H1 (cell line): ENCODE results near the gene RHEB. TPM values are rescaled to one million over a fixed set of nuclear protein-coding genes. Genes with fewer than 3 reads are reported as not detected.

Experiments used
- CTCF ChIA-PET: fragments of 300-600 bp; sonication (Branson Sonifier 250); formaldehyde crosslinking; loops from one replicate; lab custom pipeline; 2021; ENCODE audit not compliant: partially characterized antibody; lab: Charles Lee
- POLR2A ChIA-PET: fragments of 300-600 bp; sonication (Branson Sonifier 250); formaldehyde crosslinking; loops from one replicate; lab custom pipeline; 2021; ENCODE audit warnings: inconsistent platforms; ENCODE audit not compliant: partially characterized antibody; lab: Charles Lee
- DNase-seq, 2 experiments: peaks; one replicate each; pipeline versions ENCODE4 v3.0.0 to v3.0.0-alpha.2; 2010 to 2022; ENCODE audit warnings: low spot score in 2 of 2, low read depth in 1 of 2, mixed read lengths in 1 of 2
- FAIRE-seq: peaks from 2 replicates; lab custom pipeline; 2011; peaks lifted over from hg19 to GRCh38; lab: Jason Lieb, UNC
- H2AFZ ChIP-seq: 2 replicates; pipeline ENCODE4 v1.8.1; 2012; ENCODE audit warnings: low read length, inconsistent platforms
- H2AK5ac ChIP-seq: 2 replicates; pipeline ENCODE4 v1.6.1; 2013; ENCODE audit warnings: low read depth, low read length
- H2BK120ac ChIP-seq: replicated peaks from 2 replicates; pipeline ENCODE3; 2013; ENCODE audit warnings: low read depth, low read length, inconsistent platforms
- H2BK12ac ChIP-seq: 2 replicates; pipeline ENCODE4 v1.6.1; 2013; ENCODE audit warnings: low read depth, low read length
- H2BK15ac ChIP-seq: 2 replicates; pipeline ENCODE4 v1.6.1; 2013; ENCODE audit warnings: low read length
- H2BK20ac ChIP-seq: 2 replicates; pipeline ENCODE4 v1.6.1; 2013; ENCODE audit warnings: low read length
- H2BK5ac ChIP-seq: 2 replicates; pipeline ENCODE4 v1.6.1; 2013; ENCODE audit warnings: low read depth, low read length
- H3K14ac ChIP-seq: 2 replicates; pipeline ENCODE4 v1.6.1; 2013; ENCODE audit warnings: inconsistent platforms; ENCODE audit not compliant: insufficient read length
- H3K18ac ChIP-seq: 2 replicates; pipeline ENCODE4 v1.6.1; 2013; ENCODE audit warnings: low read length; ENCODE audit errors: extremely low read depth
- H3K23ac ChIP-seq: 2 replicates; pipeline ENCODE4 v1.6.1; 2013; ENCODE audit warnings: inconsistent platforms; ENCODE audit not compliant: insufficient read length
- H3K23me2 ChIP-seq: 2 replicates; pipeline ENCODE4 v1.6.1; 2013; ENCODE audit warnings: low read depth, low read length
- H3K27ac ChIP-seq: 2 replicates; pipeline ENCODE4 v1.6.1; 2011; ENCODE audit warnings: low read depth, low read length, inconsistent platforms
- H3K27me3 ChIP-seq, 4 experiments: replicated peaks in 1 of 4; 1 replicate in 1 of 4; 2 replicates in 3 of 4; pipeline versions ENCODE4 v1.6.1 to v1.8.1; 2011 to 2013; ENCODE audit warnings: low read length in 3 of 4, mild to moderate bottlenecking in 3 of 4, inconsistent platforms in 2 of 4, mixed read lengths in 2 of 4, moderate library complexity in 1 of 4; ENCODE audit not compliant: control insufficient read depth in 3 of 4, insufficient read depth in 3 of 4; ENCODE audit errors: extremely low read depth in 1 of 4
- H3K36me3 ChIP-seq, 4 experiments: 2 replicates each; pipeline versions ENCODE4 v1.6.1 to v1.8.1; 2011 to 2013; ENCODE audit warnings: mild to moderate bottlenecking in 4 of 4, low read length in 3 of 4, moderate library complexity in 2 of 4, control low read depth in 1 of 4, inconsistent platforms in 1 of 4; ENCODE audit not compliant: insufficient read depth in 4 of 4, control insufficient read depth in 2 of 4
- H3K4ac ChIP-seq: replicated peaks from 2 replicates; pipeline ENCODE3; 2013; ENCODE audit warnings: low read length, low read depth, mixed read lengths, inconsistent platforms; ENCODE audit not compliant: insufficient read length
- H3K4me1 ChIP-seq, 4 experiments: replicated peaks in 1 of 4; 1 replicate in 1 of 4; 2 replicates in 3 of 4; pipeline versions ENCODE4 v1.6.1 to v1.8.1; 2011 to 2013; ENCODE audit warnings: low read length in 3 of 4, inconsistent platforms in 2 of 4, mixed read lengths in 1 of 4; ENCODE audit not compliant: insufficient read depth in 4 of 4, control insufficient read depth in 3 of 4
- H3K4me2 ChIP-seq, 2 experiments: 2 replicates each; pipeline versions ENCODE4 v1.6.1 to v1.8.1; 2011 to 2013; ENCODE audit warnings: low read depth in 2 of 2, low read length in 2 of 2, control low read depth in 1 of 2, inconsistent platforms in 1 of 2, mild to moderate bottlenecking in 1 of 2; ENCODE audit not compliant: insufficient read depth in 1 of 2
- H3K4me3 ChIP-seq, 4 experiments: fragments of 200-600, 300-600 bp in 1 of 4; sonication (generic), shearing (Covaris generic), sonication (Bioruptor Twin) in 1 of 4; 2 replicates each; pipeline versions ENCODE4 v1.5.1 to v1.8.1; 2011 to 2016; ENCODE audit warnings: low read length in 4 of 4, low read depth in 3 of 4, control low read depth in 2 of 4, inconsistent platforms in 2 of 4, mild to moderate bottlenecking in 2 of 4, mixed read lengths in 1 of 4, moderate library complexity in 1 of 4; ENCODE audit not compliant: insufficient read depth in 2 of 4; ENCODE audit errors: extremely low read depth in 1 of 4
- H3K56ac ChIP-seq: replicated peaks from 2 replicates; pipeline ENCODE3; 2013; ENCODE audit warnings: low read depth, mild to moderate bottlenecking, mixed read lengths, low read length, inconsistent platforms; ENCODE audit not compliant: insufficient read length
- H3K79me1 ChIP-seq: 2 replicates; pipeline ENCODE4 v1.6.1; 2013; ENCODE audit warnings: low read depth, low read length, control low read depth
- H3K79me2 ChIP-seq, 2 experiments: 2 replicates each; pipeline versions ENCODE4 v1.6.1 to v1.8.1; 2012 to 2013; ENCODE audit warnings: low read length in 2 of 2, mild to moderate bottlenecking in 2 of 2, inconsistent platforms in 1 of 2; ENCODE audit not compliant: insufficient read depth in 2 of 2, control insufficient read depth in 1 of 2
- H3K9ac ChIP-seq, 4 experiments: replicated peaks in 1 of 4; 1 replicate in 1 of 4; 2 replicates in 3 of 4; pipeline versions ENCODE4 v1.6.1 to v1.8.1; 2011 to 2013; ENCODE audit warnings: low read depth in 3 of 4, low read length in 3 of 4, control low read depth in 2 of 4, mild to moderate bottlenecking in 2 of 4, moderate library complexity in 2 of 4, inconsistent platforms in 1 of 4; ENCODE audit errors: extremely low read depth in 1 of 4
- H3K9me3 ChIP-seq, 2 experiments: 2 replicates each; pipeline versions ENCODE4 v1.6.1 to v1.8.1; 2012 to 2013; ENCODE audit warnings: mild to moderate bottlenecking in 2 of 2, moderate library complexity in 2 of 2, control low read depth in 1 of 2, inconsistent platforms in 1 of 2, low read depth in 1 of 2, low read length in 1 of 2, mixed read lengths in 1 of 2; ENCODE audit not compliant: insufficient read depth in 2 of 2
- H4K20me1 ChIP-seq, 2 experiments: replicated peaks in 1 of 2; 2 replicates each; pipeline versions ENCODE3 to v1.8.1; 2011 to 2013; ENCODE audit warnings: inconsistent platforms in 2 of 2, low read length in 2 of 2, mild to moderate bottlenecking in 1 of 2; ENCODE audit not compliant: insufficient read depth in 2 of 2, control insufficient read depth in 1 of 2
- H4K5ac ChIP-seq: 2 replicates; pipeline ENCODE4 v1.6.1; 2013; ENCODE audit warnings: low read length, low read depth, mixed read lengths, inconsistent platforms; ENCODE audit not compliant: insufficient read length
- H4K8ac ChIP-seq: 2 replicates; pipeline ENCODE4 v1.8.0; 2013; ENCODE audit warnings: mild to moderate bottlenecking, moderate library complexity, low read length, inconsistent platforms; ENCODE audit not compliant: insufficient read depth; ENCODE audit errors: extremely low read depth
- H4K91ac ChIP-seq: replicated peaks from 2 replicates; pipeline ENCODE3; 2013; ENCODE audit warnings: low read length, mixed read lengths, inconsistent platforms; ENCODE audit not compliant: insufficient read length
- BACH1 ChIP-seq: IDR thresholded peaks from 2 replicates; pipeline ENCODE4 v1.6.1; 2012; ENCODE audit warnings: low read length, improper control_type of control experiment
- WGBS, 2 experiments: shearing (Covaris generic) in 1 of 2; methylation state at CpG; one replicate each; pipeline versions ENCODE4 v1.1.6 to v1.1.7; 2013 to 2015; ENCODE audit warnings: low lambda C conversion rate in 2 of 2, mixed read lengths in 2 of 2, inconsistent platforms in 1 of 2, low coverage in 1 of 2, missing lambda C conversion rate in 1 of 2; ENCODE audit not compliant: insufficient replicate concordance in 2 of 2, insufficient coverage in 1 of 2, insufficient read length in 1 of 2; ENCODE audit errors: extremely low coverage in 1 of 2, missing lambda C conversion rate in 1 of 2; 5-methylcytosine and 5-hydroxymethylcytosine counted together
- polyA plus RNA-seq, 7 experiments: library from polyadenylated mRNA; depleted of rRNA in 3 of 7; stranded (reverse) in 5 of 7; unstranded in 2 of 7; fragments of >200 nt in 5 of 7; fragments of 200-250 nt in 2 of 7; gene quantifications; 1 replicate in 5 of 7; 2 replicates in 1 of 7; 4 replicates in 1 of 7; pipeline versions ENCODE4 v1.2.1 to v1.2.3, GENCODE V29; 2011 to 2013; ENCODE audit warnings: missing spikeins in 2 of 7, mixed read lengths in 2 of 7
- total RNA-seq: library from RNA; stranded (reverse); fragmentation: NEBNext Ultra II Directional; extraction: Animal tissue kit (Norgen Biotek cat#: 25700); gene quantifications from 2 replicates; pipeline ENCODE4 v1.2.1, GENCODE V29; 2021

Gene RHEB
- total and polyA plus RNA-seq, 2 of the 8 experiments (the other 6 are each of a cell fraction or from before 2014, with no cell fraction given) = 60.8 to 132 TPM

- DNase-seq (no peak), FAIRE-seq (no peak)
- Histone ChIP-seq H3K27ac (no peak overlapping the region), H2BK5ac (no peak overlapping the region), H3K4me3 (no peak overlapping the region), H2AFZ (no peak overlapping the region), H3K14ac (no peak overlapping the region), H3K36me3 (peaks cover 11 to 54% (median 34%) of the 10 kb centered on the region in 4 experiments), H2BK120ac (no peak overlapping the region), H3K4me2 (no peak overlapping the region), H3K27me3 (no peaks in the 10 kb centered on the region), H3K23ac (no peak overlapping the region), H4K8ac (no peak overlapping the region), H3K18ac (no peak overlapping the region), H4K91ac (no peak overlapping the region), H2BK20ac (no peak overlapping the region), H3K9ac (no peak overlapping the region), H2AK5ac (no peak overlapping the region), H3K4ac (no peak overlapping the region), H3K56ac (no peak overlapping the region), H3K79me1 (peaks cover 8% of the 10 kb centered on the region; the same call in 1 of the 2 replicates), H4K20me1 (peaks cover 4 to 8% of the 10 kb centered on the region in 2 experiments), H3K9me3 (no peaks in the 10 kb centered on the region), H3K4me1 (no peaks in the 10 kb centered on the region), H3K79me2 (peaks cover 0 to 67% of the 10 kb centered on the region in 2 experiments; a peak in 2 of 4 replicates), H2BK12ac (no peak overlapping the region), H3K23me2 (no peaks in the 10 kb centered on the region), H2BK15ac (no peak overlapping the region), H4K5ac (no peak overlapping the region)
- 91% methylated on average over 3 of the region's 3 CpGs; no CpG with 5 or more reads in 1 of the 2 experiments for WGBS, 2 experiments
- ChIA-PET POLR2A (interaction anchor here (1.3 kb wide), 1 partner anchor 25 kb away, joined by 3 read pairs; no protein-coding TSS in a partner anchor), CTCF (interaction anchor here (0.6 to 1.1 kb wide), 3 partner anchors 52 to 129 kb away, joined by 3 to 4 read pairs (median 3); no protein-coding TSS in a partner anchor)
- TF ChIP-seq BACH1 = no peak
These were observed 33.6 kb downstream of the RHEB start for GRCh38 chr7:151486074-151486473.
